ENCODE measurements around the gene ABCA8. TPM values are rescaled to one million over a fixed set of nuclear protein-coding genes. Genes with fewer than 3 reads are reported as not detected.

The ABCA8 gene
- total RNA-seq, 1 donor from 2014 or later = not detected

DNA sequence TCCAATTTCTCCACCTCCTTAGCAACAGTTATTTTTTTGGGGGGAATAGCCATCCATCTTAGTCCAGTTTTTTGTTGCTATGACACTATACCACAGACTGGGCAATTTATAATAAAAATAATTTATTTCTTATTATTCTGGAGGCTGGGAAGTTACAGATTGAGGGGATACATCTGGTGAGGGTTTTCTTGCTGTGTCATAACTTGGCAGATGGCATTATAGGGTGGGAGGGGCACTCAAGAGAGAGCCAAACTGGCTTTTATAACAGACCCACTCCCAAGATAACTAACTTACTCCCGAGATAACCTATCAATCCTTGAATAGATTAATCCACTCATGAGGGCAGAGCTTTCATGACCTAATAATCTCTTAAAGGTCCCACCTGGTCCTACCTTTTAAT, 84.2 kb downstream of the ABCA8 start:
- intact Hi-C loops (cut with micrococcal nuclease) = no loop called here

GRCh38 chr17:68870161-68870826, 84.9 kb downstream of the ABCA8 start:
- intact Hi-C loops (cut with micrococcal nuclease) = no loop called here

GRCh38 chr17:68868708-68869107, 86.5 kb downstream of the ABCA8 start:
- intact Hi-C loops (cut with micrococcal nuclease) = no loop called here

DNA sequence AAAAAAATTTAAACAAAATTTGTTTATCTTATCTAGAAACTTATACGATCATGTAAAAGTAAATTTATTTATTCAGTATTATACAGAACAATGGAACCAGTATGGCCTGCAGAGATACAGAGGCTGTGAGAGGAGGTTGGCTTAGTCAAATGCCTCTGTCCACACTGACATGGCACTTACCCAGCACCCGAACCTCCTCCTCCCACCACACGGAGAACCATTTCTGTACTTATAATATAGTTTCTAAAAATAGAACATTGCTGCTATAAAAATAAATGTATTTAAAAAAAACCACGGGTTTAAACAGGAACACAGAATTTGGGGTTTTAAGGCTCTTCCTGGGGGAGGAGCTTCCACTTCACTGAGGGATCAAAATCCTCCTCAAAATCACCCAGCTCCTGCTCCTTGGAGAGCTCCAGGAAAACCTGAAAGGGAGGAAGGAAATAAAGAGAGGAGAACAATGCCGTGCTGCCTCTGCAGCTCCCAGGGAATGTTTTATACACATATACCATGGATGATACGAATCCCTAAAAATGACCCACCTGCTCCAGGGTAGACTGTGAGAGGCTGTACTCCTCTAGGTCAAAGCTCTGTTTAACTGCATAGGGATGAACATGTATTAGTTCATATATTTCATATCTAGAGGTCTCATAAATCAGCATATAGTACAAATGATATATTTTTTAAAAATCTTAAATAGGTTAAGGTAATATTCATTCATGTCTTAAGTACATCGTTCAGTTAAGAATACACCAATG, 87.3 kb downstream of the ABCA8 start:
- intact Hi-C loops (cut with micrococcal nuclease) = no loop called here

- intact Hi-C loops (cut with micrococcal nuclease) = no loop called here
These were observed 89.6 kb downstream of the ABCA8 start for GRCh38 chr17:68865584-68865983.

GRCh38 chr17:68863091-68863652, 92.0 kb downstream of the ABCA8 start:
- intact Hi-C loops (cut with micrococcal nuclease) = no loop called here

- intact Hi-C loops (cut with micrococcal nuclease) = no loop called here
These were observed 93.6 kb downstream of the ABCA8 start for GRCh38 chr17:68861602-68862001.

- intact Hi-C loops (cut with micrococcal nuclease) = no loop called here
These were observed 94.3 kb downstream of the ABCA8 start for GRCh38 chr17:68860941-68861340.

GRCh38 chr17:68854452-68854851, 100.7 kb downstream of the ABCA8 start:
- intact Hi-C loops (cut with micrococcal nuclease) = no loop called here

DNA sequence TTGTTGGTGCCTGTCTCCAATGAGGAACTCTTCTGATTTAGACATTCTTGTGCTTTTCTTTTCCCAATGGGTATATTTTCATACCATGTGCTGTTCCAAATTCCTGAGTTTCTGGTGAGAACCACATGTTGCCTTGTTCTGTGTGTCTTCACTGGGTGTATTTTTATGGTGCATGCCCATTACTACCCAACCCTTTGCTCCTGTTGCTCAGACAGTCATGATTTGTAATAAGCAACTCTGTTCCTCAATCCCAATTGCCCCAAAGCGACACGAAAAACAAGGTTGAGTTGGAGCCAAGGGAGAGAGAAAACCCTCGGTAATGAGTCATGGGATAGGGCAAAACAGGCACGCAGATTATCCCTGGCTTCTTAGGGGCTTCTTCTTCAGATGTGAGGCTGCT, 101.8 kb downstream of the ABCA8 start:
- intact Hi-C loops (cut with micrococcal nuclease) = no loop called here

GRCh38 chr17:68853036-68853435, 102.2 kb downstream of the ABCA8 start:
- intact Hi-C loops (cut with micrococcal nuclease) = no loop called here

DNA sequence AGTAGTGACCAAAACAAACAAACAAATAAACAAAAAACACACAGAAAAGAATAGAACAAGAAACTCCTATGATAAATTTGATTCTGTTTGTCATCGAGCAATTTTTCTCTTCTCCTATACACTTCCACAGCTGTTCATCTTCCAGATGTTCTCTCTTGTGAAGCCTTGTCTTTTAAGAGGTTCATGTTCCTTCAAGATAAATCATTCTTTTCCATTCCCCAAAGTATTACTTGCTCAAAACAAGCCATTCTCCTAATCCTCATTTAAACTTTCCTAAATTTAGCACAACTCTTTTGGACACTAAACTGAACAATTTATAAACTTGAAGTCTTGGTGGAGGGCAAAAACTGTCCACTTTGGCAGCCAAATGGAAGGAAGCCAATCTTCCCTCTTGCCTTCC, 103.3 kb downstream of the ABCA8 start:
- intact Hi-C loops (cut with micrococcal nuclease) = no loop called here

- intact Hi-C loops (cut with micrococcal nuclease) = no loop called here
These were observed 104.3 kb downstream of the ABCA8 start for GRCh38 chr17:68850749-68851510.

GRCh38 chr17:68849673-68850610, 105.2 kb downstream of the ABCA8 start:
- intact Hi-C loops (cut with micrococcal nuclease) = no loop called here

GRCh38 chr17:68847711-68848110, 107.5 kb downstream of the ABCA8 start:
- intact Hi-C loops (cut with micrococcal nuclease) = no loop called here

- intact Hi-C loops (cut with micrococcal nuclease) = no loop called here
These were observed 111.7 kb downstream of the ABCA8 start for GRCh38 chr17:68843522-68843921.

DNA sequence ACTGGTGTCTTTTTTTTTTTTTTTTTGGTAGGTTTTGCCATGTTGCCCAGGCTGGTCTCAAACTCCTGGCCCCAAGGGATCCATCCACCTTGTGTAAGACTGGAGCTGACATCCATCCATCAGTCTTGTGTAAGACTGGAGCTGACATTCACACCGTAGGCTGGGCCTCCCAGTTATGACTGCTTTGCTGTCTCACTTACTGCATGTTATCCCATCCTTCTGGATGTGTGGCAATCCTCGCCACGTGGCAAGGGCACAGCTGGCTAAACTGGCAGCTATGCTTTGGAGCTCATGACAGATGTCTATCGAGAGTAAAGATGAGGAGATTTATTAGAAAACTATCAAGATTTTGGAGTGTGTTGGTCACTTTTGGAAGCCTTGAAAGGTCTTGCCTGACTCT, 115.1 kb downstream of the ABCA8 start:
- intact Hi-C loops (cut with micrococcal nuclease) = no loop called here

DNA sequence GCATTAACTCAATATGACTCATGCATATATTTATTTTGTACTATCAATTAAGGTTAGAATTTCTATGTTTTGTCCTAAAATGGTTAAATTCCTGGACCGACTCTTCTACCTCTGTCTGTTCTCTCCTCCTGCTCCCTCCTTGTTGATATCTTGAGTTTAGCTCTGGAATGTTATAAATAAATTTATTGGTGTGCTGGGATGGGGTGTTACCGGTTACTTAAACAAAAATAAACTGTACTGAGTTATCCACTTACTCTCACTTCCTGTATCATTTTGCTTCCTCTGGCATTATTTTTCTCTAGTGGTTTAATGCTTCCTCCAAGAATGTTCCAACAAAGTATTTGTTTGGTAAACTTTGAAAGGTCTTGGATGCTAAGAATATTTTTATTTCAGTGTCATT, 120.1 kb downstream of the ABCA8 start:
- intact Hi-C loops (cut with micrococcal nuclease) = no loop called here

DNA sequence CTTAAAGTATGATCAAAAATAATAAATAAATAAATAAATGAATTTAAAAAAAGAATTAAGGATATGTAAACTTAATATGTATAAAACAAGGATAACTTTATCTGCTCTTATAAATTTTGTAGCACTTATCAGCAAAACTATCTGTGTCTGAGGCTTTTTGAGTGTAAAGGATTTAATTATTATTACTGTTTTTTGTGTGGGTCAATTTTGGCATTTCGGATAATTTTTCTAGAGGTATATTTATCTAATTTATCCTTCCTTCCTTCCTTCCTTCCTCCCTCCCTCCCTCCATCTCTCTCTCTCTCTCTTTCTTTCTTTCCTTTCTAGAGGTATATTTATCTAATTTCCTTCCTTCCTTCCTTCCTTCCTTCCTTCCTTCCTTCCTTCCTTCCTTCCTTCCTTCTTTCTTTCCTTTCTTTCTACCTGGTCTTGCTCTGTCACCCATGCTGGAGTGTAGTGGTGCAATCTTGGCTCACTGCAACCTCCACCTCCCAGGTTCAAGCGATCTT, 120.8 kb downstream of the ABCA8 start:
- intact Hi-C loops (cut with micrococcal nuclease) = no loop called here

DNA sequence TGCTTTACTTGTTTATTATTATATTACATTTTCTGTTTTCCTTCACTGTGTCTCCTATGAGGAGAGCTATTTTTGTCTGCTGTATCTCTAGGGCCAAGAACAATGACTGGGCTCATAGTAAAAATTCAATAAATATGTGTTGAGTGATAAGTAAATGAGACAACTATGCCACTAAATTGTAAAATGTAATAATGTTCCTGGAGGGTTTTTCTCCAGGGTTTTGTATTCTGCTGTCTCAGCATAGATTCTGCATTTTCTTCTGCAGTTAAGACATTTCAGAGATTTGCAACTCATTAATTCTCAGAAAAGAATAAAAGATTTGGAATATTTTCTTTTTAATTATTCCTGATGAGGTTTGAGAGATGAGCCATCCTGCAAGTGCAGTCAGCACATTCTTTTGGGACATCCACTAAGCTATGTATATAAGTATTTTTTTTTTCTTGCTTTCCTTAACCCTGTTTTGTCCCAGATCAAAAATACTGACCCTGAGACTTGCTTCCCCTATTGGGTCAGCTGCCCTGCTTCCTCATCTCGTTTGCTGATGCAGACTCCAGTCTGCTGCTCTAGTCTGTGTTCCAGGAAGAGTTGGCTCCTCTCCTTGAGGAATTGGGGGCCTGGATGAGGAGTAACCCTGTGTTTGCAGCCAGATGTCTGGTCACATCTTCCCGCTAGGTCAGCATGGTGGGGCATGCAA, 122.9 kb downstream of the ABCA8 start:
- intact Hi-C loops (cut with micrococcal nuclease) = no loop called here
